Measurements from ENCODE around the gene PTPRE. TPM values are rescaled to one million over a fixed set of nuclear protein-coding genes. Genes with fewer than 3 reads are reported as not detected.

The PTPRE gene
- total RNA-seq, 1 donor: 0.09 TPM

DNA sequence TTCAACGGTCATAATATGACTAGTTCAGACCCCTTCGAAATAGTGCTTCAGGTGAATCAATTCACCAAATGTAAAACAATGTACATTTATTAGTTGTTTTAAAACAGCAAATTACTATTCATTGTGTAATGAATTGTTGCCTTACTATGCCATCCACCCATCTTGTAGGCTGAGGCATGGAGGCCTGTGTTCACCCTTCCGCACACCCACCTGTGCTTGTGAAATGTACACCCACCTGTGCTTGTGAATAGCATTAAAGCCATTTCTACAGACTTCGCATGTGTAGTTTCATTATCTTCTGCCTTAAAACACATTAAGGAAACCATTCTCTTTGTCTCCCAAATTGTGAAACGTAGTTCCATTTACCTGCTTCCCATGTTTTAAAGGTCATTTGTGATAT is 31.0 kb upstream of the PTPRE start:
- H3K4me3 ChIP-seq (ENCODE audit: low read depth, low read length): no peak overlapping the region
- no peak for DNase-seq (ENCODE audit: low read depth)
- TF ChIP-seq, protein P1, sequence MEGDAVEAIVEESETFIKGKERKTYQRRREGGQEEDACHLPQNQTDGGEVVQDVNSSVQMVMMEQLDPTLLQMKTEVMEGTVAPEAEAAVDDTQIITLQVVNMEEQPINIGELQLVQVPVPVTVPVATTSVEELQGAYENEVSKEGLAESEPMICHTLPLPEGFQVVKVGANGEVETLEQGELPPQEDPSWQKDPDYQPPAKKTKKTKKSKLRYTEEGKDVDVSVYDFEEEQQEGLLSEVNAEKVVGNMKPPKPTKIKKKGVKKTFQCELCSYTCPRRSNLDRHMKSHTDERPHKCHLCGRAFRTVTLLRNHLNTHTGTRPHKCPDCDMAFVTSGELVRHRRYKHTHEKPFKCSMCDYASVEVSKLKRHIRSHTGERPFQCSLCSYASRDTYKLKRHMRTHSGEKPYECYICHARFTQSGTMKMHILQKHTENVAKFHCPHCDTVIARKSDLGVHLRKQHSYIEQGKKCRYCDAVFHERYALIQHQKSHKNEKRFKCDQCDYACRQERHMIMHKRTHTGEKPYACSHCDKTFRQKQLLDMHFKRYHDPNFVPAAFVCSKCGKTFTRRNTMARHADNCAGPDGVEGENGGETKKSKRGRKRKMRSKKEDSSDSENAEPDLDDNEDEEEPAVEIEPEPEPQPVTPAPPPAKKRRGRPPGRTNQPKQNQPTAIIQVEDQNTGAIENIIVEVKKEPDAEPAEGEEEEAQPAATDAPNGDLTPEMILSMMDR (IDR thresholded peaks at IDR 0.05; ENCODE audit: insufficient read depth, low read length): no peak

DNA sequence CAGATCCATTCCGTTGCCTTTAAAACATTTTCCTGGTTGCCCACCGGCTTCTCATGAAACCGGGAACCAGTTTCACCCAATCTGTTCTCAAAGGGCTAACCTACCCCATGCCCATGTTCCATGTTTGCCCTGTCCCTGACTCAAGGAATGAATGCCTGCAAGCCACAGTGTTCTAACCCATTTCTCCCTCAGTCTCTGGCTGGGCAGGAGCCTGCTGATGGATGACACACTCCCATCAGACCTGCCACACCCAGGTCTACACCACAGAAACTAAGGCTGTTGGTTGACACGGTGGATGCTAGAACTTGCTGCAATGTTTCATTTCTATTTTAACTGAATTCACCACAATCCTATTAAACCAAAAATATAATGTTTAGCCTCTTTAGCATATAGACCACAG is 29.8 kb upstream of the PTPRE start:
- TF ChIP-seq, protein P1 (IDR thresholded peaks at IDR 0.05; ENCODE audit: insufficient read depth, low read length): no peak
- H3K4me3 ChIP-seq (ENCODE audit: low read depth, low read length): no peak overlapping the region
- no peak for DNase-seq (ENCODE audit: low read depth)

DNA sequence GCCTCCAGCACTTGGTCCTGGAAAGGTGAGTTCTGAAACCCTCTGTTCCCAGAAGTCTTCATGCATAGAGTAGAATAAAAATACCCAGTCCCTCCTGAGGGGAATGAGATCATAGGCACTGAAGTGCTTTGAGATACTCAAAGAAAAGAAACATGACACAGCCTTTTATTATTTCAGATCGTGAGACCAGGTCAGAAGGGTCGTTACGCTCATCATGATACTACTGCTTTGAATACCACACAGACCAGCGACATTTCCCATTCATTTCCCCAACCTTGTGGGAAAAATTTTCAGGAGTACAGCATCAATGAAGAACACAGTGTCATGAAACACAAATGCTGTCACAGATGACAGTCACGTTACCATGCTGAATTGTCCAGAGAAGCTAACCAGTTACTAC is 29.2 kb upstream of the PTPRE start:
- H3K4me3 ChIP-seq (ENCODE audit: low read depth, low read length): no peak overlapping the region
- TF ChIP-seq, protein P1 (IDR thresholded peaks at IDR 0.05; ENCODE audit: insufficient read depth, low read length): no peak
- DNase-seq (ENCODE audit: low read depth): no peak

DNA sequence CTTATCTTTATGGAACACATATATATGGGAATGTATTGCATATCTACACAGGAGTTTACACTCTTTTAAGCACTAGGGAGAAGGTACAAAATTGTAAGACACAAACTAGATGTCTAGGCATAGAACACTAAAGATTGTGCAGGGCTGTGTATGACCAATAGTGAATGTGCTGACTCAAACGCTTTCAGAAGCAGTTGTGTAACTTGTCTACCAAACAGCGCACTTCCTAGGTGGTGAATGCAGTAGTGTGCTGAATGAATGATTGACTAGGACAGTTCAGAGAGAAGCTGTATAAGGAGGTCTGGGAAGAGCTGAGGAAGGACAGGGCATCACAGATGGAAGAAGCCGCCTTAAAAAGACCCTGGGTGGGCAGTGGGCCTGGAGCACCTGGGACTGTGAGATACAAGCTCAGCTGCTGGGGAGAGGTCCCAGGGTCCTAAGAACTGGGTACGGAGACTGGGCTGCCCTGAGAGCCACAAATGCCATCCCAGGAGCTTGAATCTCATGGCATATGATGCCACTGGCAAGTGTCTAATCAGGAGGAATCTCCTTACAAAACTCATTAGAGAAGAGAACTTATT is 28.3 kb upstream of the PTPRE start:
- DNase-seq (ENCODE audit: low read depth): no peak
- no peak overlapping the region for H3K4me3 ChIP-seq (ENCODE audit: low read depth, low read length)
- TF ChIP-seq, protein P1 (IDR thresholded peaks at IDR 0.05; ENCODE audit: insufficient read depth, low read length): no peak

DNA sequence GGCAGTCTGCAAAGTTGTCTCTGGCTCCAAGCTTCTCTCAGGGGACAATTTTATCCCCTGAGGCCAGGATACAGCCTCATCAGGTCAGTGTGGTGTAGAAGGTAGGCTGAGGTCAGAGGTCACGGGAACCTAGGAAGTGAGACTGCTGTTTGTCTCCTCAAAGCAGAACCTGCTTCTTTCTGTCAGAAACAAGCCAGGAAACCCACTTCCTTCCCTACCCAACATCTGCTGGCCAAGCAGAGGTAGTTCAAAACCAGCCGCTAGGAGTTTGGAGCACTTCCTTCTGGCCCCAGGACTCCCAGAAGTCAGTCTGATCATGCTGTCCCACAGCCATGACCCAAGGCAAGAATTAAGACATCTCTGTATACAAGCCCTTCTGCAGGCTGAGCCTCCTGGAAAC is 26.3 kb upstream of the PTPRE start:
- DNase-seq (ENCODE audit: low read depth): no peak
- TF ChIP-seq, protein P1 (IDR thresholded peaks at IDR 0.05; ENCODE audit: insufficient read depth, low read length): no peak
- H3K4me3 ChIP-seq (ENCODE audit: low read depth, low read length): no peak overlapping the region

DNA sequence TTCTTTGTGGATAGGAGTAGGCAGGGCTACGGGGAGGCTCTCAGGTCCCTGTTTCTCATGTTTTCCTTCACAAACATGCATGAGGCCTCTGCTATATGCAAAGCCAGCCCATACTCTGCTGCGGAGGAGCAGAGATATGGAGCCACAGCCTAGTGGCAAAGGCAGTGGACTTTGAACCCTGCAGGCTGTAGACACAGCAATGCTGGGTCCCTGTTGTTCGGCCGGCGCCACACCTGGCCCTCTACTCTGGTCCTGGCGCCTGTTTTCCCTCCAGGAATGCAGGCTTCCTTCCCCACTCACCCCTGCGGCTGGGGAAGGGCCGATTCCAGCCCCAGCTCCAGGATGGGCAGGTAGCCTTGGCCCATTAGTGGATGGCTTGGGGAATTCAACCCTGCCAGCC is 25.6 kb upstream of the PTPRE start:
- TF ChIP-seq, protein P1 (IDR thresholded peaks at IDR 0.05; ENCODE audit: insufficient read depth, low read length): no peak
- no peak for DNase-seq (ENCODE audit: low read depth)
- H3K4me3 ChIP-seq (ENCODE audit: low read depth, low read length): no peak overlapping the region

DNA sequence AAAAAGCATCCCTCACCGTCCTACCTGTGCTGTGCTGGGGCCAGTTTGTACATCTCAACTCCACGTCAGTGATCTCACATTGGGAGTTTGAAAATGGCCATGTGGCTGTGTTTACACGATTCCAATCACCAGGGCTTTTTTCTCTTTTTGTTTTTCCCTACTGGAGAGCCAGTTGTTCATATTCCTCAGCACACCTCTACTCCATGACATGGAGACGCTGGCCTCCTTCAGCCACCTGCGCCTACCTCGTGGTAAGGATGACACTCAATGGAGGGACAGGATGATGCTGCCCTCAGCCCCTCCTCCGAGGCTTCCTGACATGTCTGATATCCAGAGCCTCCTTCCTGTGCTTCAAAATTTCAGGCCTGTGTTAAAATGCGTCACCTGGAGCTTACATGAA is 24.5 kb upstream of the PTPRE start:
- H3K4me3 ChIP-seq (ENCODE audit: low read depth, low read length): no peak overlapping the region
- TF ChIP-seq, protein P1 (IDR thresholded peaks at IDR 0.05; ENCODE audit: insufficient read depth, low read length): no peak
- no peak for DNase-seq (ENCODE audit: low read depth)

Data from fibroblast of the aortic adventitia (primary cell).